ENCODE data around the gene CAPN13. TPM values are rescaled to one million over a fixed set of nuclear protein-coding genes. Genes with fewer than 3 reads are reported as not detected.
A peak's percentile ranks its signal among the peaks of the same experiment; 100 is the strongest.

The CAPN13 gene
- total RNA-seq, 1 experiment from 2014 or later, result not detected

DNA sequence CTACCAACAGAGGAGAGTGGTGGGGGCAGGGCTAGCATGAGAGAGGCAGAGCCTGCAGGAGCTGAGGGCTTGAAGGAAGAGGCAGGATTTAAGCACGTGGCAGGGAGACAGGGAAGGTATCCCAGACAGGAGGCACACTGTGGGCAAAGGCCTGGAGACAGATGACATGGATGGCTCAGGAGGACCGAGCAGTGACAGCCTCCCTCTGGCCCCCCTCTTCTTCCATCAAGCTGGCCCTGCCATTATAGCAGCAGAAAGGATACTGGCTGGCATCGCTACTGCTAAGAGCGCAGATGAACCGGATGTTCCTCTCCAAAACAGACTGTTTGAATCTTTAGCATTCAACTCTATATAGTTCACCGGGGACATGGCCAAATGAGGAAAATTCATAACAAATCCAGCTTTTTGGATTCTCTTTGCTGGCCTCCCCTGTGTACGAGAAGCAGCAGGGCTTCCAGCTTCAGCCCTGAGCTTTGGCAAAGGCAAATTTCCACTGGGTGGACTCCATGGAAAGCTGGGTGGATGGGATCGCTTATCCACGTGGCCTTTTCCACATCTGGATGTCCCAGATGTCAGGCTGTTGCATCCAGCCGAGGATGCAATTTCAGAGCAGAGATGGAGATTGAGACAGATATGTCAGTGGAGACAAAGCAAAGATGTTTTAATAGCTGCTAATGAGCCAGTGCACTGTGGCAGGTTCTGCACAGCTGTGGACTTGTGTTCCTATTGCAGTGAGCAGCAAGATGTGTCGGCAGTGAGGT, 36.2 kb downstream of the CAPN13 start:
- in situ Hi-C loops (cut with HindIII; ENCODE audit: low pct_unique_long_range_greater_than_20kb, low sequenced_read_pairs), result no loop called here
- no peak for DNase-seq (ENCODE audit: low read depth, low spot score)

DNA sequence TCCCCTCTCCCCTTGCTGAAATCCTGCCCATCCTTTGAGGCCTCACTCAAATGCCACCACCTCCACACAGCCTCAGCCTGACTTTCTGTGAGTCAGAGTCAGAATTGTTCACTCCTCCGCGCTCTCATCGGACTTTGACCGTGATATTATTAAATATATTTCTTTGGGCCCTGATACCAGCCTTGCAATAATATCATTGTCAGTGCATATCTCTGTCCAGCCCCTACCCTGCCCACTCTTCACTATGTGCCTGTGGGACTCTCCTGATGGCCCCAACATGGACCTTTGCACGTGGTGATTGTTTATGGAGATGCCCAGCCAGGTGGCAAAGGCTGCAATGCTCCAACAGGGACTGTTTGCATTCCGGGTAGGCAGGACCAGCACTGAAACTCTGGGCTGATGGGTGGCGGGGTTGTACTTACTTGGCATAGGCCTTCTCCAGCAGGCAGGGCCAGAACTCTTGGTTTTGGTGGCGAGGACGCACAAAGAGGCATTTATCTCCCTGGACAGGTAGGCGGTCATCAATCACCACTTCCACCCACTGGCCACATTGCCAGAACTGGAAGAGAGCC, 37.3 kb downstream of the CAPN13 start:
- in situ Hi-C loops (cut with HindIII; ENCODE audit: low pct_unique_long_range_greater_than_20kb, low sequenced_read_pairs), result no loop called here
- no peak for DNase-seq (ENCODE audit: low read depth, low spot score)

DNA sequence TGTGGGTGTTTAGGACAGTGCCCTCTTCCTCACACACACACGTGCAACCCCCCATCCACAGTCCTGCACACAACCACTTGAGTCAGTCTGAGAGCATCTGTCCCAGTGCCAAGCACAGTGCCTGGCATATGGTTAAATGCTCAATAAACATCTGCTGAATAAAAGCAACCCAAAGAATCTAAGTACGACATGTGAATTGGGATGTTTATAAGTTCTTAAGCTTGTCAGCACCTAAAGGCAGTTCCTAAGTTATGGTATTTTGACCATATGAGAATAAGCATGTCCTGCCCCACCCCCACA, 37.8 kb downstream of the CAPN13 start:
- DNase-seq (ENCODE audit: low read depth, low spot score), result no peak
- in situ Hi-C loops (cut with HindIII; ENCODE audit: low pct_unique_long_range_greater_than_20kb, low sequenced_read_pairs), result no loop called here

DNA sequence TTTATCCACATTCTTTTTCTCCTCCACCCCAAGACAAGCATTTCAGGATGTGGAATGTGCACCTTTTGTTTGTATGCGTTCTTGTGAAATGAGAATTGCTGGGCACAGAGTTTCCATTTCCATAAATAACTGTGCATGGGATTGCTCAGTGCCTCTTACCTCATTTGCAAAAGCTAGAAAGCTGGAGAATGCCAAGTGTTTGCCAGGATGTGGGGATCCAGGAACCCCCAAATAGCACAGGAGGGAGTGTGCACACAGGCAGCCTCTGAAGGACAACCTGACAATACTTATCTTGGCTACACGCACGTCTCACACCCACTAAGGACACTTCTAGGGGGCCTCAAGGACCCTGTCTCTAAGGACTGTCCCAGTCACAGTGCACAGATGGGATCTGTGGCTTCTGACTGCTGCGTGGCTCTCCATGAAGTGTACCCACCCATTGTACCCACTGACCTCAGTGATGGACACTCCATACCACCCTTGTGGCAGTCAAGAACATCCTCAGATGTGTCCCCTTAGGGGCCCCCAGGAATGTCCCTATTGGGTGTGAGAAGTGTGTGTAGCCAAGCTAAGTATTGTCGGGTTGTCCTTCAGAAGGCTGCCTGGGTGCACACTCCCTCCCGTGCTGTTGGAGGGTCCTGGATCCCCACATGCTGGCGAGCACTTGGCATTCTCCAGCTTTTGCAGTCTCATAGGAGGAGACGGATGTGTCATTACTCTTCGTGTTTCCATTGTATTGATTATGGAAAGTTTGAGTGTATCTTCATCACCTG, 38.4 kb downstream of the CAPN13 start:
- DNase-seq (ENCODE audit: low read depth, low spot score), result no peak
- in situ Hi-C loops (cut with HindIII; ENCODE audit: low pct_unique_long_range_greater_than_20kb, low sequenced_read_pairs), result no loop called here

DNA sequence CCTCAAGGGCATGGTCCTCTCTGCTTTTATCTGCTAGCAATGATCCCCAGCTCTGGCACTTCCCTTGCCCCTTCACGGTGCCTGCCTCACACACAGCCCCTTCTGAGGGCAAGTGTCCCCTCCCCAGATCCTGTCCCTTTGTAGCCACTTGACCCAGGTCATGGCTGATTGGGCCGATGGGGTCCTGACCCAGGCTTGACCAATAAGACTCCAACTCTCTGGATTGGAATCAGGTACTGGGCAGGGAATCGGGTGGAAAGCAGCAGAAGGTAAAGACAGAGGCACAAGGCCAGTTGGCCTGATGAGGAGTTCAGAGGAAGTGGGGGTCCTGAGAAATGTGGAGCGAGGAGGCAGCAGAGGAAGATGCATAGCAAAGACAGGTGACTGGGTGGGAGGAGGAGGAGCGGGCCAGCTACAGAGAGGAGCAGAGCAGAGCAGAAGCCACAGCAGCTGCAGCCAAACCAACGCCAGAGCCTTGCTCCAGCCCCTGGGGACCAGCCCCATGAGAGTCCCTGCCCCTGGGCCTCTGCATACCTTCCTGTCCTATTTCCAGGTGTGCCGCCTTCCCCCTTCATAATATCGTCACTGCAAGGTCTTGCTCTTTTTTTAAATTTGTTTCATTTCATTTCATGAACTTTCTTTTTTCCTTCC, 39.1 kb downstream of the CAPN13 start:
- no peak for DNase-seq (ENCODE audit: low read depth, low spot score)
- in situ Hi-C loops (cut with HindIII; ENCODE audit: low pct_unique_long_range_greater_than_20kb, low sequenced_read_pairs), result no loop called here

DNA sequence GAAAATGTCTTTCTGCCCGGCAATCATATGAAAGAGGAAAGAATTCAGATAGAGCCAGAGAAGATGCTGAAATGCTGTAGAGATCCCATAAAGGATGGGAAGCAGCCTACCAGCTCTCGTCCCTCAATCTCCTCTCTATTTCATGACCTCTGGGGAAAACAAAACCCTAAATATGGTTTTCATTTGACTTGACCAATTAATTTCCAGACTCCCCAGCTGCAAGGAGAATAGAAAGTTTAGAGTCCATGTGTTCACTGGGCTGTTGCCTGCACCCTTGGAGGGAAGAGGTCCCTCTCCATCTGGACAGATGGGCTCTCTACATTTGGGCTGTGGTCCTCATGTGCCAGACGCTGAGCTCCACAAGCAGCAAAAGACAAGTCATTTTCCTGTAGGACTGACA, 40.6 kb downstream of the CAPN13 start:
- in situ Hi-C loops (cut with HindIII; ENCODE audit: low pct_unique_long_range_greater_than_20kb, low sequenced_read_pairs), result no loop called here

DNA sequence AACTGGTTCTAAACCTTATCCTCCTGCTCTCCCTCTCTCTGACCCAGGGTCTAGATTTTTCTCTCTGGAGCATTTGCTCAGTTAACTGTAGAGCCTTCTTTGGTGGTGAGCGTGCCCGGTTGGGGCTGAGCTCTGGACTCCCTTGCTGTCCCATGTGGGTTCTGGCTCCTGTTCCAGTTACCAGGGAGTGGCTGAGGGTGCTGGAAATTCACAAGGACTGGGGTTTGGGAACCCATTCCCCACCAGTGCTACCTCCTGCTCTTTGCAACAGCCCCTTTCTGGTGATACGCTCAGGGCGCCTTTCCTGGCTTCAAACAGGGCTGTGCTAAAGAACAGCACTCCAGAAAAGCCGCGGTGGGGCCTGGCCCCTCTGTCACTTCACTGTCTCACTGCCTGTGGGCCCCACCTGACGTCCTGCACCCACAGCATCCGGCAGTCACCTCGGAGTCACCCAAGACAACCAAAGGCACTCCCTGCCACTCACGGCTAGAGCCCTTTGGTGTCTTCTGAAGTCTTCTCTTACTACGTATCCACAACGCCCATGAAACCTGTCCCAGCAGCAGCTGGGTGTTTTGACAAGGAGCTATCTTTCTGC, 41.3 kb downstream of the CAPN13 start:
- DNase-seq (ENCODE audit: low read depth, low spot score), result no peak
- in situ Hi-C loops (cut with HindIII; ENCODE audit: low pct_unique_long_range_greater_than_20kb, low sequenced_read_pairs), result no loop called here

More for the DNA sequence above, 40.6 kb downstream of the CAPN13 start:
- DNase-seq (ENCODE audit: low read depth, low spot score), result no peak

DNA sequence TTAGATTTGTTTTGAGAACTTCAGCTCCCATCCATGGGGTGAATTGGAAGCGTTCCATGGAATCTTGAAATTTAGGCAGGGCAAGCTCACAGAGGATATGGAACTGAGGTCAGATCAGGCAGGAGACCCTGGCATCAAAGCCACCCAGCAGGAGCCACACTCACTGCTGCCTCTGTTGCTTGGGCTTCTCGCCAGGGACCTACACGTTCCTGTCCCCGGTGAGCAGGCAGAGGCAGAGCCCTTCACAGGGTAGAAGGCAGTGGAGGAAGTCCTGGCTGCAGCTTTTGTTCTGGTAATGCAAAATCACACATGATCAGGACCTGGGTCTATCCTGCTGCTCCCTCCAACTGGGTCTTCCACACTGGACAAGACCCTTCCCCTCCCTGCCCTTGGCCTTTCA, 42.1 kb downstream of the CAPN13 start:
- DNase-seq (ENCODE audit: low read depth, low spot score), result no peak
- in situ Hi-C loops (cut with HindIII; ENCODE audit: low pct_unique_long_range_greater_than_20kb, low sequenced_read_pairs), result no loop called here

DNA sequence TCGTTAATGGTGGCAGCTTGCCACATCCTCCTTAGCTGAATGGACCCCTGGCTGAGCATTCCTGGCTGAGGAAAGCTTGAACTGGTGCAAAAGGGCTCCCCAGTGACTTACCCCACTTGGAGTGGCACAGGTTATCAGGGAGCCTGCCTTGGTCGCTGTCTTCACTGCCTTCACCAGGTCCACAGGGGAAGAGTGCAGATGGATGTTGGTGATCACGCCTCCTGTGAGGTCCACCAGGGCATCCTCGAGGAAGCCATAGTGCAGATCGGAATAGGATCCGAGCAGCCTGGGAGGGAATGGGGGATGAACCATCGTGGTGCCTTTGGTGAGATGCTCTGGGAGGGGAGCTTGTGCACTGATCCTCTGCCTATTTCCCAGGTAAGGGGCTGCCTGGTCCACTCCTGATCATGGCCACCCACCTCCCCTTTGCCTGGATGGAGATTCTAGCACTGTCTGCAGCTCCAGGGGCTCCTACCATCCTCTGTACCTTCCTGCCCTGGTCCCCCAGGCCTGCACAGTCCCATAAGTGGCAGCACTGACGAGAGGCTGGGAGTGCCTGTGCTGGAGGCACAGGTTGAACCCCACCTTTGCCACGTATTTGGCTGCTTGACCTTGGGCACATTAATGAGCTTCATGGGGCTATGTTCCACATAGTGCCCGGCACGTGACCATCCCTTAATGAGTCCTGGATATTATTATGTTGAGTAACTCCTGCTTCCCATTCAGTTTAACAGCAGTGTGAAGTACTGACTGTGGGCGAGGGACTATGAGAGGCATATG, 43.0 kb downstream of the CAPN13 start:
- in situ Hi-C loops (cut with HindIII; ENCODE audit: low pct_unique_long_range_greater_than_20kb, low sequenced_read_pairs), result no loop called here
- no peak for DNase-seq (ENCODE audit: low read depth, low spot score)

DNA sequence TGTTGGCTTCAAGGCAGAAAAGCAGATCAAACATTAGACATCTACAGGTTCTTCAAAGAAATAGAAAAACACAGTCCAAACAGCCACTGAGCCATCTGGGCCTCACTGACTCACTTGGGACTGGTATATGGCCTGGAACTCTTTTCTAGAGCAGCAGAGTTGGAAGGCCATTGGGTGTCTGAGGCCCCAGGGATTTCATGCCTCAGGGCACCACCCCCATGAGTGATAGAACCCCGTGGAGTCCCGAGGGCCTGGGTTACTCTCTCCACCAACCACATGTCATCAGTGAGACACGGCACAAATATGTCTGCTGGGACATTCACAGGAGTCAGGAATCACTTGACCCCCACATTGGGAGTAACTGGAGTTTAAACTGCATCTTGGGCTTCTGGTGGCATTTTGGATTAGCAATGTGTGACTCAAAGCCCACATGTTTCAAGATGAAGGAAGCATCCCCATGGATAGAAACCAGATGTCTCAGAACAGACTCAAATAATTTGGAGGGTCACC, 44.0 kb downstream of the CAPN13 start:
- no peak for DNase-seq (ENCODE audit: low read depth, low spot score)

DNA sequence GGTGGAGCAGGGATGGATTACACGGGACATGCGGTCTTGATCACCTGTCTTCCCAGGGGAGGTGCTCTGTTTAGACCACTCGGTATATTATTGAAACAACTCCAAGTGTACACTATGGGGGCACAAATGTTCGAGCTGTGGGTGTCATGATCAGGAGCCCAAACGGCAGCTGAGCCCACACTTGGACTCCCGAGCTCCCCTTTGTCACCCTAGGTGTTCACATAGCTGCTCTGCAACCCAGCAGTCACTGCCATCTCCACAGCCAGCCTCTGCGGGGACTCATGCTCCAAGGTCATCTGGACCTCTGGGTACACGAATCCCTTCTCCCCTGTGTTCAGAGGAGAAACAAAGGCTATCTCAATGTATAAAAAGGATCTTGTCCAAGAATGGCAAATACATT, 46.0 kb downstream of the CAPN13 start:
- no peak for DNase-seq (ENCODE audit: low read depth, low spot score)
- in situ Hi-C loops (cut with HindIII; ENCODE audit: low pct_unique_long_range_greater_than_20kb, low sequenced_read_pairs), result no loop called here

More for the DNA sequence above, 44.0 kb downstream of the CAPN13 start:
- in situ Hi-C loops (cut with HindIII; ENCODE audit: low pct_unique_long_range_greater_than_20kb, low sequenced_read_pairs), result no loop called here

DNA sequence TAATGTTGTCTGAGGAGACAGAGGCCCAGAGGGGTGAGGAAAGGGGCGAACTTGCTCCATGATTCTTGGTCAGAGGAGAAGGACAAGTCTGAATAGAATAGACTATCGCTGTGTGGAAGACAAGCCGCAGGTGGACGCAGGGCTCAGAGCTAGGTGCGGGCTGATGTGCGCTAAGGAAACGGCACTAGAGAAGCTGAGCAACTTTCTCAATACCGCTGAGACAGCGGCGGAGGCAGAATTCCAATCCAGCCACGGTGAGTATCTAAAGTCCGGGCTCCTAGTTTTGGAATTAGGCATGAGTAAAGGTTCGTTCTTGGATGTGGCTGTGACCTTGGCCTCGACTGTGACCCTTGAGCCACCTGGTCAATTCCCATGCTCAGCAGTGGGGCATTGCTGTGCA, 47.8 kb downstream of the CAPN13 start:
- in situ Hi-C loops (cut with HindIII; ENCODE audit: low pct_unique_long_range_greater_than_20kb, low sequenced_read_pairs), result no loop called here

DNA sequence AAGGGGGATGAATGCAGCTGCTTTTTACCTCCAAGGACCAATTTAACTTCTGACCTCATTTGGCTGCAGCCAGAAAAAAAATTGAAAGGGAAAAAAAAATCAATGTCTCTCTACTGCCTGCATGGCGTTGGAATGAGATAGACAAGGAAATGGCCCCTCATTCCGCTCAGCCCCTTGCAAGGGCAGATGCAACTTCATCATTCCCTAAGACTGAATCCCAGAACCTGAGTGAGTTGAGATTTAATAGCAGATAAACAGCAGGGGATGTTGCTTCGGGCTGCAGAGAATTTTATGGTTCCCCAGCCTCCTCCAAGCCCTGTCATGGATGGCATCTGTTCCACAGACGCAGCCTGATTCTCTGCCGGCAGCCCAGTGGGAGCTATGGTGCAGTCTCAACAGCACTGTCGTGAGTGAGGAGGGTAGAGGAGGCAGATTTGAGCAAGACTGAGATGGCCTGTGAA, 49.0 kb downstream of the CAPN13 start:
- in situ Hi-C loops (cut with HindIII; ENCODE audit: low pct_unique_long_range_greater_than_20kb, low sequenced_read_pairs), result no loop called here
- DNase-seq (ENCODE audit: low read depth, low spot score), result no peak

More for the DNA sequence above, 47.8 kb downstream of the CAPN13 start:
- DNase-seq (ENCODE audit: low read depth, low spot score), result no peak

DNA sequence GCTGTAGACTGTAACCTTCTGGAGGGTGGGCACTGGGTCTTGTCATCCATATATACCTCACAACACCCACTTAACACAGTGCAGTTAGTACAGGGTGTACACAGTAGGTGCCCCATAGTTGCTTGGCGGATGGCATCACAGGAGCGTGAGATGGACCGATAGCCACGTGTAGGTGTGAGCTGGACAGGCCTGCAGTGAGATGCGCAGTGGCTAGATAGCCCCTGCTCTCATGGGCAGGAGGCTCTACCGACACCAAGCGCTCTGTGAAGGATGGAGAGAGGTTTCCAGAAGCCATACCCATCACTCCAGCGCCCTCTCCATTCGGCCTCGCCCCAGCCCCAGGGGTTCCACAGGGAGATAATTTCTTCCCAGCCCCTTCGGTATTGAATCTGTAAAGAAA, 49.5 kb downstream of the CAPN13 start:
- no peak for DNase-seq (ENCODE audit: low read depth, low spot score)
- in situ Hi-C loops (cut with HindIII; ENCODE audit: low pct_unique_long_range_greater_than_20kb, low sequenced_read_pairs), result no loop called here

DNA sequence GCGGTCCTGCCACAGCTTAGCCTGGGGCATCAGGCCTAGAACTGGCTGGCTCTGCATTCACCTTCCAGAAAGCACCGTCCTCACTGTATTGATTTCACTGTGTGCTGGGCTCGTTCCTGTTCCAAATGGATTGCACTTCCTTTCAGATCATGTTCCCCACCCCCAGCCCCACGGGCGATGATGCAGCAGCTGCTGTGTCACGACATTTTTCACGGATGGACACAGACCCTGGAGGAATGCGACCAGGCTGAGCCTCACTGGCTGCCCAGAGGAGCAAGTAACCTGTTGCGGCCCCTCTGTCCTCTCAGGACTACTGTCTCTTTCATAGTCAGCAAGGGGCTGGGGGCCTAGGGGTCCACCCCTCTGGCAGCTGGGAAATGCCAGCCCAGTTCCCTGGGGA, 50.3 kb downstream of the CAPN13 start:
- no peak for DNase-seq (ENCODE audit: low read depth, low spot score)
- in situ Hi-C loops (cut with HindIII; ENCODE audit: low pct_unique_long_range_greater_than_20kb, low sequenced_read_pairs), result no loop called here

DNA sequence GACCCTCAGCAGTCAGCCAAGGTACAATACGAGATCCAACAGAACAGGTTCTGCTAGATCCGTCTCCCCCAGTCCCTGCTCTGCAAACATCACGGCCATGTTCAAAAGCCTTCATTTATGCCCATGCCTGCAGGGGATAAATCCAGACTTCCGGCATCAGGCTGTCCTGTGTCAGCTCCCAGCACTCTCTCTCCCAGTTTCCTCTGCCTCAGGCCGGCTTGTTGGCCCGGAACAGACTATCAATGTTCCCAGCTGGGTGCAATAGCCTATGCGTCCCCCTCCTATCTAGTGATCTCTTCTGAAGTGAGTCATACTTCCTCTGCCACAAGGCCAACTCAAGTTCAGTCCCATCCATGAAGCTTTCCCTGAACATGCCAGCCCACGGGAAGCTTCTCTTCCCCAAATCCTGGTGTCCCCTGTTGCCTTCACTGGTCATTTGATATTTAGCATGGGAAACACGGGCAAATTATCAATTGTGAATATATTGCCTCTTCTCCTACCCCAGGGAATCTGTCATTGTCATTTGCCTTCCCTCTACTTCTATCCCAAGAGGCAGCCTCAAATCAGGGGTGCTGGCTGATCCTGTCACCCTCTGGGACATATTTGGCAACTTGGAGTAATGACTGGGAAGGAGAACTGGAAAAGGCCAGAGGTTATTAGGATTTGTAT, 51.1 kb downstream of the CAPN13 start:
- in situ Hi-C loops (cut with HindIII; ENCODE audit: low pct_unique_long_range_greater_than_20kb, low sequenced_read_pairs), result no loop called here
- DNase-seq (ENCODE audit: low read depth, low spot score), result peak; percentile 56

DNA sequence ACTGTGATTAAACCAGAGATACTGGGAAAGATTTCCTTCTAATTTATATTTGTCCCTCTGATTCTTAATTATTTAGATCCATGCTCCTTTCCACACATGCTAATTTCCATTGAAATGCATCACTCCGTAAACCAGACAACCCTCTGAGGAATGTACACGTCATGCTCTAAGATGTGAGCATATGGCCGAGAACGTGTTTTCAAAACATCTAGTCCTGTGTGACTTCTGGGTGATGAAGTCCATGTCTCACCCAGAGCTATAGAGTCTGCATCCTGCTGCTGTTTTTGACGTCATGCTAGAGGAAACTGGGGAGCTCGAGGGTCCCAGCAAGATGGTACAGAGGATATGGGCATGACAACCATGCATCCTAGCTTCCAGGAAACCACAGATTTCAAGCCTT, 53.6 kb downstream of the CAPN13 start:
- DNase-seq (ENCODE audit: low read depth, low spot score), result no peak
- in situ Hi-C loops (cut with HindIII; ENCODE audit: low pct_unique_long_range_greater_than_20kb, low sequenced_read_pairs), result no loop called here
